GM23338 (cell line): Measurements from ENCODE around the gene OR52M1.

Experiments
- CTCF ChIP-seq, 2 experiments: fragments of 200-600 bp in 1 of 2; sonication (generic) in 1 of 2; conservative IDR thresholded peaks; 2 replicates each; pipeline versions ENCODE4 v1.5.1 to v1.6.1; 2016 to 2017; ENCODE audit warnings: antibody characterized with exemption in 2 of 2, low read depth in 2 of 2, mild to moderate bottlenecking in 2 of 2, moderate library complexity in 1 of 2
- EZH2 ChIP-seq: fragments of 200-600 bp; sonication (generic); IDR thresholded peaks from one replicate; pipeline ENCODE4 v1.8.0; 2017; ENCODE audit warnings: antibody characterized with exemption, mild to moderate bottlenecking, low read depth; ENCODE audit not compliant: unreplicated experiment
- EZH2phosphoT487 ChIP-seq: fragments of 200-600 bp; sonication (generic); IDR thresholded peaks from one replicate; pipeline ENCODE4 v1.8.1; 2018; ENCODE audit warnings: antibody characterized with exemption; ENCODE audit not compliant: unreplicated experiment
- JUNB ChIP-seq: IDR thresholded peaks from one replicate; pipeline ENCODE4 v1.6.1; 2016; ENCODE audit warnings: antibody characterized with exemption; ENCODE audit not compliant: unreplicated experiment
- REST ChIP-seq: IDR thresholded peaks from one replicate; pipeline ENCODE4 v1.6.1; 2018; ENCODE audit warnings: antibody characterized with exemption; ENCODE audit not compliant: unreplicated experiment

- TF ChIP-seq CTCF (conservative IDR thresholded peaks at IDR 0.05; ENCODE audit: low read depth in 2 of 2) (no peak), EZH2 (no peak), JUNB (no peak), EZH2phosphoT487 (no peak), REST (no peak)
Measured at GRCh38 chr11:4522752-4523151, 22.2 kb upstream of the OR52M1 start.
